ENCODE data around the gene CTTNBP2. TPM values are rescaled to one million over a fixed set of nuclear protein-coding genes. Genes with fewer than 3 reads are reported as not detected.
A peak's percentile ranks its signal among the peaks of the same experiment; 100 is the strongest.

CTTNBP2 gene
- total RNA-seq, 1 donor from 2014 or later: 25.5 TPM

GRCh38 chr7:117751775-117752174 is 121.5 kb downstream of the CTTNBP2 start:
- H3K4me2 ChIP-seq: peak overlapping the region; percentile 35
- DNase-seq (ENCODE audit: low spot score): no peak
- H4K20me1 ChIP-seq (ENCODE audit: low read depth): no peaks in the 10 kb centered on the region
- H3K9ac ChIP-seq: no peak overlapping the region
- peaks cover 8% of the 10 kb centered on the region for H3K36me3 ChIP-seq
- H3K27me3 ChIP-seq: no peaks in the 10 kb centered on the region
- H3K27ac Mint-ChIP-seq: no peak overlapping the region
- no peak overlapping the region for H3K4me3 ChIP-seq
- H3K4me1 Mint-ChIP-seq: no peaks in the 10 kb centered on the region
- TF ChIP-seq CTCF (IDR thresholded peaks at IDR 0.05) (no peak), EZH2phosphoT487 (IDR thresholded peaks at IDR 0.05) (no peak), EZH2 (IDR thresholded peaks at IDR 0.05) (no peak)
- no peaks in the 10 kb centered on the region for H3K9me3 ChIP-seq (ENCODE audit: low read depth)
- H3K4me1 ChIP-seq: peaks cover 47% of the 10 kb centered on the region
- H3K27ac ChIP-seq: peak overlapping the region; percentile 39
- no peaks in the 10 kb centered on the region for H3K9me3 Mint-ChIP-seq
- H3K4me3 Mint-ChIP-seq: no peak overlapping the region
- no peaks in the 10 kb centered on the region for H3K27me3 Mint-ChIP-seq (ENCODE audit: insufficient read depth, low read depth)
- no peaks in the 10 kb centered on the region for H3K79me2 ChIP-seq (ENCODE audit: low read depth)
- H3K36me3 Mint-ChIP-seq: peaks cover 2% of the 10 kb centered on the region
- H3F3A ChIP-seq (ENCODE audit: low read depth): peaks cover 20% of the 10 kb centered on the region
- no peak overlapping the region for H2AFZ ChIP-seq (replicated peaks)

DNA sequence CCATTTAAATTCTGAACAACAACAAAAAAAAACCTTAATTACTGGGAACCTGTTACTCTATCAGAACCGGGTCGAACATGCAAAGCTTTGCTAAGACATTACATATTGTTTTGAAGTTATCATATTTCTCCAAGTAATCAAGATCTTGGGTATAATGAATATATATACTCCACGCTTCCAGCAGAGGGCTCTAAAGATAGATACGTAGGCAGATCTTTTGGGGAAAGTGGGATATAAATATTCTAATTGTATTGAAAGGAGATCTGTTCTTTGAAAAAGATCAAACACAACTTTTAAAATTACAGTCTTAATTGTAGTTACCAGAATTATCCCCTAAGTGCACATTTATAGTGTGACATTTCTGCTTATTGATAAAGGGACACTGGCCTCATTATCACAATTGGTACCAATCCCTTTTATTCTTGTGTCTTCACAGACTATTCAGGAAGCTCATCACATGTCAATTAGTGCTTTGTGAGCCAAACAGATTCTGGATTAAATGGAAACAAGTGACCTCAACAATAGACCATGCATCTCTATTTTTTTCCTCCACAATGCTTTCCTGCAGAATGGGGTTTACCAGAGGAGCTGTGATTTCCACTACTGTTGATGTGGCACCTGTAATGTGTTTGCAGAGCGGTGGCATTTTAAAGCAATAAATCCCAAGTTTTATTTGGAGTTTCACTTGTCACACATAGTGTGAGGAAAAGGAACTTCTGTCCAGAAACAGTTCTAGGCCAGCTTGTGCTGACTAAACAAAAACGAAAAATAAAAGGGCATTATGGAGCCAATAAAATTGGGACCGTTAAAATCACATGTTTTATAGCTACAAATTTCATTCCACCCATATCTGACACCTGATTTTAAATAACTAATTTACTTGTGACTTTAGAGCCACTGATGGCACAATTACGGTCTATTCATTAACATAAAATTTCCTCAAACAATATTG is 122.4 kb downstream of the CTTNBP2 start:
- peaks cover 47% of the 10 kb centered on the region for H3K4me1 ChIP-seq
- peaks cover 2% of the 10 kb centered on the region for H3K36me3 Mint-ChIP-seq
- no peak overlapping the region for H2AFZ ChIP-seq (replicated peaks)
- H3K4me2 ChIP-seq: peak overlapping the region; percentile 35
- no peak overlapping the region for H3K4me3 ChIP-seq
- H3K27me3 Mint-ChIP-seq (ENCODE audit: insufficient read depth, low read depth): no peaks in the 10 kb centered on the region
- H3K27ac Mint-ChIP-seq: no peak overlapping the region
- H3K4me1 Mint-ChIP-seq: no peaks in the 10 kb centered on the region
- H3K27me3 ChIP-seq: no peaks in the 10 kb centered on the region
- H4K20me1 ChIP-seq (ENCODE audit: low read depth): no peaks in the 10 kb centered on the region
- H3K79me2 ChIP-seq (ENCODE audit: low read depth): no peaks in the 10 kb centered on the region
- H3K9me3 ChIP-seq (ENCODE audit: low read depth): no peaks in the 10 kb centered on the region
- no peak overlapping the region for H3K27ac ChIP-seq
- no peak overlapping the region for H3K4me3 Mint-ChIP-seq
- H3K9ac ChIP-seq: no peak overlapping the region
- H3K36me3 ChIP-seq: peaks cover 8% of the 10 kb centered on the region
- peaks cover 20% of the 10 kb centered on the region for H3F3A ChIP-seq (ENCODE audit: low read depth)
- H3K9me3 Mint-ChIP-seq: no peaks in the 10 kb centered on the region
- peak; percentile 58 for DNase-seq (ENCODE audit: low spot score)
- TF ChIP-seq CTCF (IDR thresholded peaks at IDR 0.05) (peak; percentile 66), EZH2 (IDR thresholded peaks at IDR 0.05) (no peak)

- Histone ChIP-seq H3K36me3 (no peaks in the 10 kb centered on the region), H3K4me2 (no peak overlapping the region), H3K27ac (no peak overlapping the region), H3K9ac (no peak overlapping the region), H3K27me3 (no peaks in the 10 kb centered on the region), H3K79me2 (ENCODE audit: low read depth) (no peaks in the 10 kb centered on the region), H2AFZ (replicated peaks) (no peak overlapping the region), H3K4me3 (no peak overlapping the region), H3F3A (ENCODE audit: low read depth) (no peaks in the 10 kb centered on the region), H4K20me1 (ENCODE audit: low read depth) (no peaks in the 10 kb centered on the region), H3K9me3 (ENCODE audit: low read depth) (no peaks in the 10 kb centered on the region), H3K4me1 (peaks cover 7% of the 10 kb centered on the region)
- peaks cover 9% of the 10 kb centered on the region for H3K36me3 Mint-ChIP-seq
- DNase-seq (ENCODE audit: low spot score): no peak
- no peak overlapping the region for H3K27ac Mint-ChIP-seq
- H3K9me3 Mint-ChIP-seq: no peaks in the 10 kb centered on the region
- H3K27me3 Mint-ChIP-seq (ENCODE audit: insufficient read depth, low read depth): no peaks in the 10 kb centered on the region
- TF ChIP-seq CTCF (IDR thresholded peaks at IDR 0.05) (no peak), EZH2 (IDR thresholded peaks at IDR 0.05) (no peak), EZH2phosphoT487 (IDR thresholded peaks at IDR 0.05) (no peak)
- no peak overlapping the region for H3K4me3 Mint-ChIP-seq
- no peaks in the 10 kb centered on the region for H3K4me1 Mint-ChIP-seq
Observed at GRCh38 chr7:117741962-117742361, 131.3 kb downstream of the CTTNBP2 start.
